ENCODE measurements around the gene TEX26.

Gene TEX26

DNA sequence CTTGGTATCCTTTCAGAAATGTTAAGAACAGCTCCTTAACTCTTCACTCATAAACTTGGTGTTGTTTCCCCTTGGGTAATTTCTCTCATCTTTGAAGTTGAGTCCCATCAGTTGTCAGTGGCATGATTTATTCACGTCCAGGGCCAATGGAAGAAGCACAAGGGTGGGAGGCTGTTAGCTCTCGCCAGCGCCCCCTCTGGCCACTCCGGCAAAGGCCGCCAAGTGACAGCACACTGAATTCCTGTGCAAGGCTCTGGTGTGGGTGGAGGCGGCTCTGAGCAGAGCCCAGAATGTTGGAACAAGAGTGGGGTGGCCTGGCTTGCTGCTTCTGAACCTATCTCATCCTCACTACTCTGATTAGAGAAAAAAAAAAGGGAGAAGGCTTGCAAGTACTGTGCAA is 39.5 kb upstream of the TEX26 start:
- ChIA-PET POLR2A (no interaction called here), CTCF (interaction anchor here (0.5 to 1.6 kb wide), 14 partner anchors 9 to 371 kb away, joined by 3 to 8 read pairs (median 4); no protein-coding TSS in a partner anchor)
- Histone ChIP-seq H3K9me3 (ENCODE audit: control insufficient read depth, insufficient read depth, low read depth, low read length) (no peaks in the 10 kb centered on the region), H3K4me3 (ENCODE audit: low read depth, low read length) (no peak overlapping the region), H3K36me3 (ENCODE audit: control insufficient read depth in 2 of 2, insufficient read depth in 1 of 2, low read length in 2 of 2) (no peaks in the 10 kb centered on the region), H3K4me1 (ENCODE audit: control insufficient read depth, insufficient read depth, low read length) (no peaks in the 10 kb centered on the region), H3K27ac (ENCODE audit: extremely low read depth, low read depth, low read length) (no peak overlapping the region)
- TF ChIP-seq ZNF324 (tag by site-specific recombination; IDR thresholded peaks at IDR 0.05) = no peak
- TF ChIP-seq KLF1 (tag by site-specific recombination; IDR thresholded peaks at IDR 0.05) = no peak
- 0 out of 2 replicates have a peak, but pooled peaks have one; percentile 10 for TF ChIP-seq SP2 (tag by site-specific recombination; IDR thresholded peaks at IDR 0.05)
- TF ChIP-seq ZNF560 (tag by site-specific recombination; IDR thresholded peaks at IDR 0.05; ENCODE audit: borderline replicate concordance) = no peak
- TF ChIP-seq ZNF394 (tag by site-specific recombination; IDR thresholded peaks at IDR 0.05; ENCODE audit: borderline replicate concordance) = no peak
- TF ChIP-seq, protein P1, sequence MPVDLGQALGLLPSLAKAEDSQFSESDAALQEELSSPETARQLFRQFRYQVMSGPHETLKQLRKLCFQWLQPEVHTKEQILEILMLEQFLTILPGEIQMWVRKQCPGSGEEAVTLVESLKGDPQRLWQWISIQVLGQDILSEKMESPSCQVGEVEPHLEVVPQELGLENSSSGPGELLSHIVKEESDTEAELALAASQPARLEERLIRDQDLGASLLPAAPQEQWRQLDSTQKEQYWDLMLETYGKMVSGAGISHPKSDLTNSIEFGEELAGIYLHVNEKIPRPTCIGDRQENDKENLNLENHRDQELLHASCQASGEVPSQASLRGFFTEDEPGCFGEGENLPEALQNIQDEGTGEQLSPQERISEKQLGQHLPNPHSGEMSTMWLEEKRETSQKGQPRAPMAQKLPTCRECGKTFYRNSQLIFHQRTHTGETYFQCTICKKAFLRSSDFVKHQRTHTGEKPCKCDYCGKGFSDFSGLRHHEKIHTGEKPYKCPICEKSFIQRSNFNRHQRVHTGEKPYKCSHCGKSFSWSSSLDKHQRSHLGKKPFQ (tag by site-specific recombination; IDR thresholded peaks at IDR 0.05) = no peak
- TF ChIP-seq EGR2 (tag by site-specific recombination; IDR thresholded peaks at IDR 0.05; ENCODE audit: low read depth) = peak; percentile 41; the same call in 1 of the 2 replicates
- no peak for TF ChIP-seq ZNF202 (tag by site-specific recombination; IDR thresholded peaks at IDR 0.05; ENCODE audit: borderline replicate concordance)

- H3K9me3 ChIP-seq (ENCODE audit: control insufficient read depth, insufficient read depth, low read depth, low read length) = no peaks in the 10 kb centered on the region
- CTCF ChIA-PET = no interaction called here
- H3K27ac ChIP-seq (ENCODE audit: extremely low read depth, low read depth, low read length) = no peak overlapping the region
- POLR2A ChIA-PET = no interaction called here
- no peaks in the 10 kb centered on the region for H3K36me3 ChIP-seq (ENCODE audit: control insufficient read depth in 2 of 2, insufficient read depth in 1 of 2, low read length in 2 of 2)
- no peak overlapping the region for H3K4me3 ChIP-seq (ENCODE audit: low read depth, low read length)
- no peaks in the 10 kb centered on the region for H3K4me1 ChIP-seq (ENCODE audit: control insufficient read depth, insufficient read depth, low read length)
- TF ChIP-seq GLI4 (tag by site-specific recombination; IDR thresholded peaks at IDR 0.05) (no peak), ZNF777 (tag by site-specific recombination; IDR thresholded peaks at IDR 0.05; ENCODE audit: borderline replicate concordance) (no peak), ZNF654 (tag by site-specific recombination; IDR thresholded peaks at IDR 0.05; ENCODE audit: low read depth) (no peak), ZNF132 (tag by site-specific recombination; IDR thresholded peaks at IDR 0.05; ENCODE audit: borderline replicate concordance) (no peak), ZNF677 (tag by site-specific recombination; IDR thresholded peaks at IDR 0.05) (no peak), ZNF202 (tag by site-specific recombination; IDR thresholded peaks at IDR 0.05; ENCODE audit: borderline replicate concordance) (no peak), ZNF274 (IDR thresholded peaks at IDR 0.05; ENCODE audit: low read length) (no peak), ZNF274 (tag by site-specific recombination; IDR thresholded peaks at IDR 0.05; ENCODE audit: borderline replicate concordance) (no peak), ZNF19 (tag by site-specific recombination; IDR thresholded peaks at IDR 0.05; ENCODE audit: low read depth) (no peak)
Observed at GRCh38 chr13:30895773-30896172, 36.7 kb upstream of the TEX26 start.

- POLR2A ChIA-PET = no interaction called here
- Histone ChIP-seq H3K4me1 (ENCODE audit: control insufficient read depth, insufficient read depth, low read length) (no peaks in the 10 kb centered on the region), H3K9me3 (ENCODE audit: control insufficient read depth, insufficient read depth, low read depth, low read length) (no peaks in the 10 kb centered on the region), H3K4me3 (ENCODE audit: low read depth, low read length) (no peak overlapping the region), H3K36me3 (ENCODE audit: control insufficient read depth in 2 of 2, insufficient read depth in 1 of 2, low read length in 2 of 2) (no peaks in the 10 kb centered on the region), H3K27ac (ENCODE audit: extremely low read depth, low read depth, low read length) (no peak overlapping the region)
- CTCF ChIA-PET = no interaction called here
- TF ChIP-seq WT1 (tag by site-specific recombination; IDR thresholded peaks at IDR 0.05) = no peak
- no peak for TF ChIP-seq ZNF449 (tag by site-specific recombination; IDR thresholded peaks at IDR 0.05)
- no peak for TF ChIP-seq ZBTB26 (tag by site-specific recombination; optimal IDR thresholded peaks at IDR 0.05)
- TF ChIP-seq REPIN1 (tag by site-specific recombination; IDR thresholded peaks at IDR 0.05; ENCODE audit: low read depth) = no peak
- TF ChIP-seq, protein P2, sequence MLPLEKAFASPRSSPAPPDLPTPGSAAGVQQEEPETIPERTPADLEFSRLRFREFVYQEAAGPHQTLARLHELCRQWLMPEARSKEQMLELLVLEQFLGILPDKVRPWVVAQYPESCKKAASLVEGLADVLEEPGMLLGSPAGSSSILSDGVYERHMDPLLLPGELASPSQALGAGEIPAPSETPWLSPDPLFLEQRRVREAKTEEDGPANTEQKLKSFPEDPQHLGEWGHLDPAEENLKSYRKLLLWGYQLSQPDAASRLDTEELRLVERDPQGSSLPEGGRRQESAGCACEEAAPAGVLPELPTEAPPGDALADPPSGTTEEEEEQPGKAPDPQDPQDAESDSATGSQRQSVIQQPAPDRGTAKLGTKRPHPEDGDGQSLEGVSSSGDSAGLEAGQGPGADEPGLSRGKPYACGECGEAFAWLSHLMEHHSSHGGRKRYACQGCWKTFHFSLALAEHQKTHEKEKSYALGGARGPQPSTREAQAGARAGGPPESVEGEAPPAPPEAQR (tag by site-specific recombination; IDR thresholded peaks at IDR 0.05) = no peak
- no peak for TF ChIP-seq ZNF701 (tag by site-specific recombination; IDR thresholded peaks at IDR 0.05)
- no peak for TF ChIP-seq ZNF600 (tag by site-specific recombination; IDR thresholded peaks at IDR 0.05)
- TF ChIP-seq BCL11A (tag by site-specific recombination; IDR thresholded peaks at IDR 0.05; ENCODE audit: low read depth) = no peak
- TF ChIP-seq, protein P3, sequence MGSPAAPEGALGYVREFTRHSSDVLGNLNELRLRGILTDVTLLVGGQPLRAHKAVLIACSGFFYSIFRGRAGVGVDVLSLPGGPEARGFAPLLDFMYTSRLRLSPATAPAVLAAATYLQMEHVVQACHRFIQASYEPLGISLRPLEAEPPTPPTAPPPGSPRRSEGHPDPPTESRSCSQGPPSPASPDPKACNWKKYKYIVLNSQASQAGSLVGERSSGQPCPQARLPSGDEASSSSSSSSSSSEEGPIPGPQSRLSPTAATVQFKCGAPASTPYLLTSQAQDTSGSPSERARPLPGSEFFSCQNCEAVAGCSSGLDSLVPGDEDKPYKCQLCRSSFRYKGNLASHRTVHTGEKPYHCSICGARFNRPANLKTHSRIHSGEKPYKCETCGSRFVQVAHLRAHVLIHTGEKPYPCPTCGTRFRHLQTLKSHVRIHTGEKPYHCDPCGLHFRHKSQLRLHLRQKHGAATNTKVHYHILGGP (tag by site-specific recombination; IDR thresholded peaks at IDR 0.05) = no peak
Observed at GRCh38 chr13:30898070-30898469, 34.4 kb upstream of the TEX26 start.
